Suprapubic skin (tissue), 3 donors: ENCODE results near the gene OR6J1.

Experiments
- CTCF ChIP-seq, 2 donors: fragments of 200-600 bp in 1 of 2; fragments of 450-650 bp in 1 of 2; sonication (generic) in 1 of 2; IDR thresholded peaks; one replicate each; pipeline ENCODE4 v1.5.1; 2016 to 2019; ENCODE audit warnings: antibody characterized with exemption in 2 of 2, mild to moderate bottlenecking in 1 of 2, moderate library complexity in 1 of 2
- EP300 ChIP-seq: sonication (generic); formaldehyde crosslinking; IDR thresholded peaks from one replicate; pipeline ENCODE4 v1.6.1; 2017; ENCODE audit warnings: antibody characterized with exemption

GRCh38 chr14:22623047-22623446, 21.1 kb downstream of the OR6J1 start:
- no peak for TF ChIP-seq CTCF (IDR thresholded peaks at IDR 0.05)
- TF ChIP-seq EP300: no peak
